ENCODE data around the gene PLPP7. TPM values are rescaled to one million over a fixed set of nuclear protein-coding genes. Genes with fewer than 3 reads are reported as not detected.

The PLPP7 gene
- total RNA-seq, 1 donor from 2014 or later = 17.3 TPM

DNA sequence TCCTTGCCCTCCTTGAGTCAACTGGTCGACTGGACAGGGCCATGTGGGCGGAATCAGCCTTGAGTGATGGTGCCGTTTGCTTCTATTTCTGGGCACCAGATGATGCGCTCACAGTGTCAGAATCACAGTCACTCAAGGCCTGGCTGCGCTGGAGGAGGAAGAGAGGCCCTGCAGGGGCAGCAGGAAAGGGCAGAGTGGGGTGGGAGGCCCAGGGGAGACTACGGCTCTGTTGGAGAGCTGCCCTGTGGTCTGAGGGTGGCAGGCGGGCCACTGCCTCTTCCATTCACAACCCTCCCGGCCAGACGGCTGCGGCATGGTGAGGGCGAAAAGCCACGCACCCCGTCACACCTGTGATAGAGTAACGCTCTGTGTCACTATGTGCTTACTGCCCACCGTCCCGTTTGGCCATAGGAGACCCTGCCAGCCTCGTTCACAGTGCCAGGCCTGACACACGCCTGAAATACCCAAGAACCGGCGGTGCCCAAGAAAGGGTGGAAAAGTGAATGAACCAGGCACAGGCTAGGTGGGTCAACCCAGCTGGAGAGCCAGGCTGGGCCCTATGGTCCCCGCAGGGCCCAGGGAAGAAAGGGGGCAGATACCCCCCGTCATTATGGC is 9.9 kb downstream of the PLPP7 start:
- H3K27ac Mint-ChIP-seq (ENCODE audit: unreplicated experiment) = peak overlapping the region; percentile 43
- no peaks in the 10 kb centered on the region for H3K36me3 Mint-ChIP-seq (ENCODE audit: unreplicated experiment)
- H3K4me3 Mint-ChIP-seq (ENCODE audit: unreplicated experiment) = no peak overlapping the region

GRCh38 chr9:131299961-131300347 is 10.4 kb downstream of the PLPP7 start:
- Mint-ChIP-seq H3K9me3 (ENCODE audit: unreplicated experiment) (peaks cover 7% of the 10 kb centered on the region), H3K4me3 (ENCODE audit: unreplicated experiment) (no peak overlapping the region), H3K36me3 (ENCODE audit: unreplicated experiment) (no peaks in the 10 kb centered on the region), H3K27me3 (ENCODE audit: unreplicated experiment) (peaks cover 5% of the 10 kb centered on the region), H3K27ac (ENCODE audit: unreplicated experiment) (no peak overlapping the region), H3K4me1 (ENCODE audit: low read depth, unreplicated experiment) (peaks cover 23% of the 10 kb centered on the region)
- no peak for DNase-seq
- TF ChIP-seq, protein P1, sequence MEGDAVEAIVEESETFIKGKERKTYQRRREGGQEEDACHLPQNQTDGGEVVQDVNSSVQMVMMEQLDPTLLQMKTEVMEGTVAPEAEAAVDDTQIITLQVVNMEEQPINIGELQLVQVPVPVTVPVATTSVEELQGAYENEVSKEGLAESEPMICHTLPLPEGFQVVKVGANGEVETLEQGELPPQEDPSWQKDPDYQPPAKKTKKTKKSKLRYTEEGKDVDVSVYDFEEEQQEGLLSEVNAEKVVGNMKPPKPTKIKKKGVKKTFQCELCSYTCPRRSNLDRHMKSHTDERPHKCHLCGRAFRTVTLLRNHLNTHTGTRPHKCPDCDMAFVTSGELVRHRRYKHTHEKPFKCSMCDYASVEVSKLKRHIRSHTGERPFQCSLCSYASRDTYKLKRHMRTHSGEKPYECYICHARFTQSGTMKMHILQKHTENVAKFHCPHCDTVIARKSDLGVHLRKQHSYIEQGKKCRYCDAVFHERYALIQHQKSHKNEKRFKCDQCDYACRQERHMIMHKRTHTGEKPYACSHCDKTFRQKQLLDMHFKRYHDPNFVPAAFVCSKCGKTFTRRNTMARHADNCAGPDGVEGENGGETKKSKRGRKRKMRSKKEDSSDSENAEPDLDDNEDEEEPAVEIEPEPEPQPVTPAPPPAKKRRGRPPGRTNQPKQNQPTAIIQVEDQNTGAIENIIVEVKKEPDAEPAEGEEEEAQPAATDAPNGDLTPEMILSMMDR (IDR thresholded peaks at IDR 0.05; ENCODE audit: partially characterized antibody, unreplicated experiment) = no peak

More for the DNA sequence above, 9.9 kb downstream of the PLPP7 start:
- TF ChIP-seq, protein P1 (IDR thresholded peaks at IDR 0.05; ENCODE audit: partially characterized antibody, unreplicated experiment) = no peak
- Mint-ChIP-seq H3K27me3 (ENCODE audit: unreplicated experiment) (peaks cover 5% of the 10 kb centered on the region), H3K9me3 (ENCODE audit: unreplicated experiment) (peaks cover 7% of the 10 kb centered on the region), H3K4me1 (ENCODE audit: low read depth, unreplicated experiment) (peaks cover 20% of the 10 kb centered on the region)
- no peak for DNase-seq

DNA sequence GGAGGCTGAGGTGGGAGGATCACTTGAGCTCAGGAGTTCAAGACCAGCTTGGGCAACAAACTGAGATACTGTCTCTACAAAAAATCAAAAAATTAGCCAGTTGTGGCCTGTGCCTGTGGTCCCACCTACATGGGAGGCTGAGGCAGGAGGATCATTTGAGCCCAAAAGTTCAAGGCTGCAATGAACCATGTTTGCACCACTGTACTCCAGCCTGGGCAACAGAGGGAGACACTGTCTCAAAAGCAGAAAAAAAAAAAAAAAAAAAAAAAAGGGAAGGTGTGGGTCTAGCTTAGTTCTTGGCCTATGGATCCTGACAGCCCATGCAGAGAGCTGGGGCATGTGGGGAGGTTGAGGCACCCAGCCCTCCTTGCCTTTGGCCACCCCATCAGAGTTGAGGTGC is 10.9 kb downstream of the PLPP7 start:
- no peak overlapping the region for H3K27ac Mint-ChIP-seq (ENCODE audit: unreplicated experiment)
- H3K36me3 Mint-ChIP-seq (ENCODE audit: unreplicated experiment) = no peaks in the 10 kb centered on the region
- TF ChIP-seq, protein P1 (IDR thresholded peaks at IDR 0.05; ENCODE audit: partially characterized antibody, unreplicated experiment) = no peak
- H3K27me3 Mint-ChIP-seq (ENCODE audit: unreplicated experiment) = peaks cover 2% of the 10 kb centered on the region
- H3K4me3 Mint-ChIP-seq (ENCODE audit: unreplicated experiment) = no peak overlapping the region
- H3K9me3 Mint-ChIP-seq (ENCODE audit: unreplicated experiment) = peaks cover 7% of the 10 kb centered on the region
- no peak for DNase-seq
- H3K4me1 Mint-ChIP-seq (ENCODE audit: low read depth, unreplicated experiment) = peaks cover 23% of the 10 kb centered on the region

DNA sequence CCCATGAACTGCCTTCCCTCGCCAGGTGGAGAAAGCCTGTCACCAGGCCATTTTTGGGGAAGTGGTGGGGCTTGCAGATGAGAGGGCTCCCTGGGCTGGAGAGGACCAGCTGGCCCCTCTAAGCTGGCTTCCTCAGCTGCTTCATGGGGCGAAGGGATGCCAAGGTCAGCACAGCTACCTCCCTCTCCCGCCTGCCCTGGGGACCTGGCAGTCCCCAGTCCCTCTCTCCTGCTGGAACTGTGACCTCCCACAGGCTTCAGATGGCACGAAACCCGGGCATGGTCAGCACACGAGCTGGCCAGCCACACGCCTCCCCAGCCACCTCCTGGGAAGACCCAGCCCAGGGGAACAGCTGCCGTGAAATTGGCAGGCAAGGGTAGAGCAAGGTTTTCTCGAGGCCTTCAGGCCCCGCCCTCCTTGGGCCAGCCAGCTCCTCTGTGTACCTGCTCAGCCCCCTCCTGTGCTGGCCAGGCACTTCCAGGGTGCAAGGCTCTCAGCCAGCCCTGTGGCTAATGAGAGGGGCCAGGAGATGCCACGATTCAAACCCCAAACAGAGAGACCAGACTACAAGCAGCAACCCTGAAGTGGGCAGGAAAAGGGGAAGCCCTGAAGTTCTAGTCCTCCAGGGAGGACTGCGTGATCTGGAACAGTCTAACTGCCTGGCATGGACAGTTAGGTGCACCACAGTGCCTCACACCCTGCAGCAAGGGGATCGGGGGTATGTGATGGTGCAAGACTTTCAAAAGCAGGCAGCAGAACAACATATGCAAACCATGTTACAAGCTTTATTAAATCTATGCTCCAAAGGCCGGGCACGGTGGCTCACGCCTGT is 12.9 kb downstream of the PLPP7 start:
- Mint-ChIP-seq H3K27ac (ENCODE audit: unreplicated experiment) (no peak overlapping the region), H3K27me3 (ENCODE audit: unreplicated experiment) (peaks cover 5% of the 10 kb centered on the region), H3K36me3 (ENCODE audit: unreplicated experiment) (no peaks in the 10 kb centered on the region)

More for the DNA sequence above, 12.9 kb downstream of the PLPP7 start:
- Mint-ChIP-seq H3K4me3 (ENCODE audit: unreplicated experiment) (no peak overlapping the region), H3K9me3 (ENCODE audit: unreplicated experiment) (peaks cover 14% of the 10 kb centered on the region), H3K4me1 (ENCODE audit: low read depth, unreplicated experiment) (peaks cover 10% of the 10 kb centered on the region)
- no peak for DNase-seq
- TF ChIP-seq, protein P1 (IDR thresholded peaks at IDR 0.05; ENCODE audit: partially characterized antibody, unreplicated experiment) = no peak
